Hepatocyte (in vitro differentiated cells): Measurements from ENCODE around the gene GBX1.

Source experiments
- EZH2 ChIP-seq: fragments of 200-600 bp; sonication (generic); IDR thresholded peaks from 2 replicates; pipeline ENCODE4 v1.6.1; 2016; ENCODE audit warnings: antibody characterized with exemption, mild to moderate bottlenecking, borderline replicate concordance
- EZH2phosphoT487 ChIP-seq: fragments of 200-600 bp; sonication (generic); IDR thresholded peaks from one replicate; pipeline ENCODE4 v1.6.1; 2018; ENCODE audit warnings: antibody characterized with exemption, mild to moderate bottlenecking, low read depth, moderate library complexity; ENCODE audit not compliant: unreplicated experiment, severe bottlenecking
- TF ChIP-seq, protein P1 (sequence below): fragments of 200-600 bp; sonication (generic); IDR thresholded peaks from 2 replicates; pipeline ENCODE4 v1.5.1; 2016; ENCODE audit warnings: antibody characterized with exemption, mild to moderate bottlenecking; ENCODE audit not compliant: poor library complexity

DNA sequence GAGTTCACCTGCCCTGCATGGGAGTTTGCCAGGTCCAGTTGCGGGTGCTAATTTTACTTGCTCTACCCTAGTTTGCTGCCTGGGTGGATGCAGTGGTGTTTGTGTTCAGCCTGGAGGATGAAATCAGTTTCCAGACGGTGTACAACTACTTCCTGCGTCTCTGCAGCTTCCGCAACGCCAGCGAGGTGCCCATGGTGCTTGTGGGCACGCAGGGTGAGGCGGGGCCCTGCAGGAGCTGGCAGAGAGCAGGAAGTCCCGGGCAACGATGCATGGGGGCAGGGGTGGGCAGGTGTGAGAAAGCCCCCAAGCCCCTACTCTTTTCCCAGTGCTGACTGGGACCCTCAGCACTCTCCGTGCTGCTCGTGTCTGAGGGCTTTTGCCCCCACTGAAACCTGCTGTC, 49.9 kb downstream of the GBX1 start:
- TF ChIP-seq, protein P1, sequence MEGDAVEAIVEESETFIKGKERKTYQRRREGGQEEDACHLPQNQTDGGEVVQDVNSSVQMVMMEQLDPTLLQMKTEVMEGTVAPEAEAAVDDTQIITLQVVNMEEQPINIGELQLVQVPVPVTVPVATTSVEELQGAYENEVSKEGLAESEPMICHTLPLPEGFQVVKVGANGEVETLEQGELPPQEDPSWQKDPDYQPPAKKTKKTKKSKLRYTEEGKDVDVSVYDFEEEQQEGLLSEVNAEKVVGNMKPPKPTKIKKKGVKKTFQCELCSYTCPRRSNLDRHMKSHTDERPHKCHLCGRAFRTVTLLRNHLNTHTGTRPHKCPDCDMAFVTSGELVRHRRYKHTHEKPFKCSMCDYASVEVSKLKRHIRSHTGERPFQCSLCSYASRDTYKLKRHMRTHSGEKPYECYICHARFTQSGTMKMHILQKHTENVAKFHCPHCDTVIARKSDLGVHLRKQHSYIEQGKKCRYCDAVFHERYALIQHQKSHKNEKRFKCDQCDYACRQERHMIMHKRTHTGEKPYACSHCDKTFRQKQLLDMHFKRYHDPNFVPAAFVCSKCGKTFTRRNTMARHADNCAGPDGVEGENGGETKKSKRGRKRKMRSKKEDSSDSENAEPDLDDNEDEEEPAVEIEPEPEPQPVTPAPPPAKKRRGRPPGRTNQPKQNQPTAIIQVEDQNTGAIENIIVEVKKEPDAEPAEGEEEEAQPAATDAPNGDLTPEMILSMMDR, result no peak
- TF ChIP-seq EZH2 (no peak), EZH2phosphoT487 (no peak)
